Stimulated activated CD8-positive, alpha-beta memory T cell treated with anti-CD3 and anti-CD28 coated beads, Interleukin-4, amount 100 ng/mL, for 1 hour (primary cell): ENCODE data around the gene PRMT7.

Experiments
- DNase-seq, 2 donors: peaks; one replicate each; pipeline ENCODE4 v3.0.0-alpha.2; 2020; ENCODE audit warnings: low read depth in 2 of 2, low spot score in 1 of 2

PRMT7 gene

GRCh38 chr16:68389006-68389405 is 78.2 kb downstream of the PRMT7 start:
- no peak for DNase-seq

GRCh38 chr16:68389750-68390371 is 79.0 kb downstream of the PRMT7 start:
- no peak for DNase-seq

- no peak for DNase-seq
Observed at GRCh38 chr16:68393333-68393732, 82.5 kb downstream of the PRMT7 start.

GRCh38 chr16:68395167-68395786 is 84.5 kb downstream of the PRMT7 start:
- DNase-seq: no peak

- no peak for DNase-seq
Observed at GRCh38 chr16:68395815-68396214, 85.0 kb downstream of the PRMT7 start.

- peak in 1 of 2 donors; percentile 28 for DNase-seq
Observed at GRCh38 chr16:68396481-68396880, 85.7 kb downstream of the PRMT7 start.

GRCh38 chr16:68397710-68398201 is 86.9 kb downstream of the PRMT7 start:
- no peak for DNase-seq

GRCh38 chr16:68399456-68399855 is 88.6 kb downstream of the PRMT7 start:
- DNase-seq: no peak

- no peak for DNase-seq
Observed at GRCh38 chr16:68400083-68400923, 89.5 kb downstream of the PRMT7 start.

- DNase-seq: no peak
Observed at GRCh38 chr16:68400924-68401460, 90.2 kb downstream of the PRMT7 start.

- DNase-seq: no peak
Observed at GRCh38 chr16:68401871-68402747, 91.3 kb downstream of the PRMT7 start.

GRCh38 chr16:68402748-68403040 is 91.9 kb downstream of the PRMT7 start:
- no peak for DNase-seq

- DNase-seq: no peak
Observed at GRCh38 chr16:68403177-68403576, 92.4 kb downstream of the PRMT7 start.

GRCh38 chr16:68403704-68404103 is 92.9 kb downstream of the PRMT7 start:
- no peak for DNase-seq

GRCh38 chr16:68404736-68405345 is 94.0 kb downstream of the PRMT7 start:
- DNase-seq: no peak

GRCh38 chr16:68406458-68407152 is 95.8 kb downstream of the PRMT7 start:
- no peak for DNase-seq
